GM18867 (cell line): Measurements from ENCODE around the gene PPP1R1C.
A peak's percentile ranks its signal among the peaks of the same experiment; 100 is the strongest.
"Not testable (repeated sequence)": the region's sequence is repeated elsewhere in the genome, so short reads cannot be mapped to it uniquely, and the experiment has no call there.

Experiments used
- ATAC-seq: cut with Tn5 transposase; IDR thresholded peaks from one replicate; pipeline ENCODE4 v1.9.1; 2021; ENCODE audit warnings: mild to moderate bottlenecking, moderate library complexity; ENCODE audit not compliant: unreplicated experiment

PPP1R1C gene

GRCh38 chr2:182006595-182007341 is 21.1 kb downstream of the PPP1R1C start:
- ATAC-seq, result no peak

GRCh38 chr2:182014284-182014683 is 28.6 kb downstream of the PPP1R1C start:
- ATAC-seq, result no peak

DNA sequence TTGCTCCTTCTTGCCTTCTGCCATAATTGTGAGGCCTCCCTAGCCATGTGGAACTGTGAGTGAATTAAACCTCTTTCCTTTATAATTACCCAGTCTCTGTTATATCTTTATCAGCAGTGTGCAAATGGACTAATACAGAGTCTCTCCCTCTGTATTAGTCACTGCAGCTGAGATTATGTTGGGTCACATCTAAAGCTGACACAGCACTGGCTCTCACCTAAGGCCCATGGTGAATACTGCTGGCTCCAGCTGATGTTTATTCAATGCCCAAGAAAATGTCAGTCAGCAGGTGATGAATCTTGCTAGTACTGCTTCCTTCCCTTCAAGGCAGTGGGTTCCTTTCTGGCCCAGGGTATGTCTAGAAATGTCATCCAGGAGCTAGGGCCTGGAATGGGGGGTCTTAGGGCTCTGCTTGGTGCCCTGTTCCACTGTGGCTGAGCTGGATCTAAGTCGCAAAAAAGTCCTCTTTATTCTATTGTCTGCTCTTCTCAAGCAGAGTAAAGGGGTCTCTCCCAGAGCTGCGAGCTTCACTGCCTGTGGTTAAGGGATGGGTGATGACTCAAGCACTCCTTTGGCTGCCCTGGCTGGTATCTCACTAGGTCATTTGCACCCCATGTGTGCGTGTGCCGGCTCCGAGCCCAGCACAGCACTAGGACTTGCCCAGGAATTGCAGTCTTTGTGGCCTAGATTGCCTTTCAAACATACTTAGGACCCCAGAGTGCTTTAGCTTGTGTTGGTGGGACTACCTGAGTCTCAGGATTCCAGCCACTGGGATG is 29.9 kb downstream of the PPP1R1C start:
- no peak for ATAC-seq

DNA sequence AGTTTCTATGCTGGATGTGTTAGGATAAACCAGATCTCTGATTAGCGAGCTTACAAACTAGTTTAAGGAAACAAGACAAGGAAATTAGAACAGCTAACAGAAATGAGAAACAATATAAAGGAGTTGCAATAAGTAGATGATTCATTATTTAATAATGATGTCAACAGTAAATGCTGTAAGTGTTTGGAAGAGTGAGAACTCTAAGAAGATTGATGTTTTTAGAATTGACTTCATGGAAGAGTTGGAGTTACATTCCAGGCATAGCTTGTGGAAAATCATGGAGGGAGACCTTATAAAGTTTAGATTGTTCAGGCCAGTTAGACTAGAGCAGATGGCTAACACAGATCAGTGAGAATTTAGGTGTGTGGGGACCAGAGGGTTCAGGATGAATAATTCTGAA is 32.6 kb downstream of the PPP1R1C start:
- no peak for ATAC-seq

GRCh38 chr2:182019731-182020130 is 34.1 kb downstream of the PPP1R1C start:
- no peak for ATAC-seq

- ATAC-seq, result peak; percentile 76
These were observed 34.8 kb downstream of the PPP1R1C start for GRCh38 chr2:182020286-182021070.

DNA sequence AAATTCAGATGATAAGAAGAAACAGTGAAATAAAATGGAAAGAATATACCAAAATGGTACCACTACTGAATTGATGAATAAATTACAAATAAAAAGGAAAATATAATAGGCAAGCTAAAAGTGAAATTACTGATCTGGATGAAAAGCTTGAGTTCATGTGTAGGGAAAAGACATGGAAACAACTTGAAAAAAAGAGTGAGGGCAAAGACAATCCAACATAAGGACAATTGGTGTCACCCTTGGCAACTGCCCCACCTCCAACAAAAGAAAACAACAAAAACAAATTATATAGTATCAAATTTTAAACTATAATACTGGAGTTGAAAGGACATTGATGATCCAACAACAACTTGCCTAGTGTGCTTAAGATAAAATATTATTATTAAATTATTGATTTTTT is 37.6 kb downstream of the PPP1R1C start:
- no peak for ATAC-seq

GRCh38 chr2:182030875-182031274 is 45.2 kb downstream of the PPP1R1C start:
- not testable (repeated sequence) for ATAC-seq

DNA sequence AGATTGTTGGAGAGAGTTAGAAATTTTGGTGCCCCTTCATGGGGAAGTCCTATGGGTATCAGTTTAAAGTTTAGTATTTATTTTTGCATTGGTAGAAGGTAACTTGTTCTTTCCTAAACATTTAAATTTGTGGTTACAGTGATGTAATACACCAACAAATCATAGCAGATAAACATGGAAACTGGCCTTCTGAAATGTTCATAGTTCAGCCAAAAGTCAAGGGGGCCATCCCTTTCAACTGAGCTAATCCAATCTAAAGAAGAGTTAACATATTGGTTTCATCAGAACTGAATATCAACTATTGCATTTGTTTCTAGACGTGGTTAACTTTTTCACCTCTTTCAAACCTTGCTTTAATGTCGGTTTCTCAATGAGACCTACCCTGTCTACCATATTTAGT is 46.3 kb downstream of the PPP1R1C start:
- ATAC-seq, result no peak

DNA sequence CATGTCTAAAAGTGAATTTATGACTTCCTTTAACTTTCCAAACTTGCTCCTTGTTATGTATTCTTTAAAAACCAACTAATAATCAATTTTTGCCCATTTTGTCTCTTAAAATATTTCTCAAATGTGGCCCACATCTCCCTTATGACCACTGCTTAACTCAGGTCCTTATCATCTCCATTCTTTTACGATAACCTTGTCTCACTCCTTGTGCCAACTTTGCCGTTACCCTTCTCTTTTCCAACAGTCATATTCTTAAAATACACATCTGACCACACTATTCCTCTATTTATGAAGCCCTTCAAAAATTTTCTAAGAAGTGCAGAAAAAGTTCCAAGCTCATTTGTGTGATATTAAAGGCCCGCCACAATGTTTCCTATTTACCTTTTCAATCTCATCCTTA is 47.8 kb downstream of the PPP1R1C start:
- no peak for ATAC-seq

GRCh38 chr2:182038576-182038975 is 52.9 kb downstream of the PPP1R1C start:
- no peak for ATAC-seq

DNA sequence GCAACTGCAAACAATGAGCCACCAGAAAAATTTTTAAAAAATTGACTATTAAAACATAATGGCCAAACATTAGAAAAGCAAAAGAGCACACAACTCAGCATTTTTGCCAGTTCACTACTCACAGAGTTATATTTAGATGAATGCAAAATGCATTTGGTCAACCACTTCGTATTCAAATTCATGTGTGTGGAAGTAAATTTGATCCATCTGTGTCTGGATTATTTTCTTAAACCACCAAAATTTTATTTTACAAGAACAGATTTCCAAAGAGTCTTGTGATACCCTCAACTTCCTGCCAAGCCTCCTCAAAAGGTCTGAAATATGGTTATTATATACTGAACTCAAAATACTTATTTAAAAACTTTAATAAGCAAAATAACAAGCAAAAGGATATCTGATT is 57.4 kb downstream of the PPP1R1C start:
- no peak for ATAC-seq

DNA sequence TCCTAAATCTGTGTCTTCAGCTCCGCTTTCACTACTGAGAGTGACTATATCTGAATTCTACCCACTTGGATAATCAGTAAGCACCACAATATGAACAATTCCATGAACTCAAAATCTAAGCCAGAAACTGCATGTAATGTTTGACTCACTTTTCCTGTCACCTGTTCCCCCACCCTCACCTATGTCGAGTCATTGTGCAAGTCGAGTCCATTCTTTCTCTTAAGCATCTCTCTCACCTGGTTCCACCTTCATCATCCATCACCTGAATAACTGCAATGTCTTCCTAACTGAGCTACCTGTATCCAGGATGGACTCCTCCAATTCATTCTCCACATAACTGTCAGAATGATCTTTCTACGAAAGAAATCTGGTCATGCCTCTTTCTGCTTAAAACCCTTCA is 58.2 kb downstream of the PPP1R1C start:
- ATAC-seq, result no peak

DNA sequence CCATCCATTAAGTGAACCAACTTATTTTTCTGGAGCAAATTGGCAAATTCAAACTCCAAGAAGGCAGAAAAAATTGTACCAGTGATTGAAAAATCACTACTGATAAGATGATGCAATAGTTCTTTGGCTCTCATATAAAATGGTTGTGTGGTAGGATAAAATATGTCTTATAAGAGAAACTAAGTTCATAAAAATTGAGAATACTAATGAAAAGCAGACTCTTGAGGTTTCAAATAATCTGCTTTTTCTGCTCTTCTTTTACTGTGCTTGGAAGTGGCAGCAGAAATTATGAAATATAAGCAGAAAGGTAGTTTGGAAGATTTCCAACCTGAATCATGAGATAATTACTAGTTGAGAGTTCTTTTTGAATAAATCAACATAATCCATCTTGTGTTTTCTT is 61.9 kb downstream of the PPP1R1C start:
- ATAC-seq, result no peak

DNA sequence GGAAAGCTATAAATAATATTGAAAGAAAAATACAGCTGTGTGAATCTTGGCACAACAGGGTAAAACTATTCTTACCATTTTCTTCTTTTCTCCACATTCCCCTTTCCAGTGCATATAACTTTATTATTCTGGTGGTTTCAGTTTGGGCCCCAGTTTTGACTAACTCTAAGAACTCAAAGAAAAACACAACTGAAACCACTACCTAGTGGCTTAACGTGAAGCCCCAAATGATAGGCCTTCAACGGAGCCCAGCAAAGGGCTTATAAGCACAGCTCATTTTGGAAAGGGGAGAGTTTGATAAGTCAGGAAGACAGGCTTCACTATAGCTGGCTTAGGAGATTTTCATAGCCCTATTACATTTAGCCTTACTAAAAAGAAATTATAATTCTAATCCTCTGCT is 62.4 kb downstream of the PPP1R1C start:
- ATAC-seq, result peak; percentile 94

DNA sequence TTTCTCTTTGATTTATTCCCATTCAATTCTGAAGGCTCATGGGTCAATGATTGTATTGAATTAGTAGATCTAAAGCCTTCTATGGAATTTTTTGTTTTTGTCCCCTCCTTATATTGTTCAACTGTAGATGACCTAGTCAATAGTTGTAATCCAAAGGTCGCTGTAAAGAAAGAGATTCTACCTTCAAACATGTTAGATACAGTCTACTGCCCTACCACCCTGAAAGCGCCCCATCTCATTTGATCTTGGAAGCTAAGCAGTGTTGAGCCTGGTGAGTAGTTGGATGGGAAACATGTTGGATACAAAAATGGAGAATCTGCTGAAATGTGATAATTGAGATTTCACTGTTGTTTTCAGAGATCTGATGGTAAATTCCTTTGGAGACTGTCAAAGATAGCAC is 63.0 kb downstream of the PPP1R1C start:
- ATAC-seq, result no peak

DNA sequence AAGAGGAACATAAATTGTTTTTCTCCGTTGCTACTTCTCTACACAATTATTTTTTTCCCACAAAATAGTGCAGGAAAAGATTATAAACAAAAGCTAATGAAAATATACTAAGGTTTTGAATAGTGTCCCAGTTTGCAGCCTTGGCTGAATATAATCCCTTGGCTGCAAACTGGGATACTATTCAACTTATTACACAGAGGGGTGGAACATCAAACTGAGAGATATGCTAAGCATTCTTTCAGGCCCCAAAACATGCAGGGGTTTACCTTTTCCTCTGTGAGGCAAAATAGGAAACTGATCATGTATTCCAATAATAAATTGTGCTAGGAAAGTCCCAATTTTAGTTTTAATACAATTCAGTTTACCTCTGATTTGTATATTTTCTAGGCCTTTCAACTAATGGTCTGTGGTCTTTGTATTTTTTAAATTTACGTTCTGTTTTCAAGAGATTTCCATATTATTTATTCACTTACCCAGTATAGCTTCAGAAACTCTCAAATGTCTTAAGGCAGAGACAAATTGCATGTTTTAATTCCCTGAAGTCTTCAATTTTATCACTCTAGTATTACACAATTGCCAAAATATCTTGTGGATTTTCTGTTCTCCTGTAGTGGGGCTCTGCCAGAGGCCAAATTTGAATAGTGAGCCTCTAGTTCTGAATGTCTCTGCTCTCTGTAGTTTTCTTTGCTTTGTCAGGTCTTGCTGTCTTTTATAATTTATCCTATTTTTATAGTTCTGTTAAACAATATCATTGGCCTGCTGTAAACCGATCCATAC is 63.9 kb downstream of the PPP1R1C start:
- no peak for ATAC-seq

DNA sequence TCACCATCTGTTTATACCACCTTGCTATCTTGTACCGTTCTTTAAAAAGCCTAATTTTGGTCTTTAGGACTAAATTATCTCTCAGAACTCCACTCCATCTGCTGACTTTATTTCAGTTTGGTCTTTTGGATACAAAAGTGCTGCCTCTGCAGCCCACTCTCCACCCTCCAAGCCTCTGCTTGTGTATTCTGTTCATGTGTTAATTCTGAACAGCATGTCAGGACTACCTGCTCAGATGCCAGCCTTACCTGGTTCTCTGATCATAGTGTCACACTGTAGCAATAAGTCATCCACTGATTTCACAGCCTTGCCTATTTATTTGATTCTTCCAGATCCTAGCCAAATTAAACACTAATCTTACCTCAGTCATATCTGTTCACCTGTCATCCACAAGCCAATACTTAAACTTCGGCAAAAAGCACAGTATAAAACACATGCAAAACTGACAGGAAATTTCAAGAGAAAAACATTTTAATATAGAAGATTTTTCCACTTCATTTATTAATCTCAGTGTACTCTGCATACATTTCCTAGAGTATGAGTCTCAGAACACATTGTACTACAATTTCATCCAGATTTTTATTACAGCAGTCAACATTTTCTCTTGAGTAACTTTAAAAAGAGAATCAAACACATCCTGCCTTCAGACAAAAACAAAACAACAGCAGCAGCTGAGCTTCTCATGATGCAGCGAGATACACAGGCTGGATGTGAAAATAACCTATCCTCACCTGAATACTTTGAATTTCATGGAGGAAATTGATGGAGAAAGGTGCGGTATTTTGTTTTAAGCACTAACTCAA is 64.9 kb downstream of the PPP1R1C start:
- no peak for ATAC-seq

- ATAC-seq, result no peak
These were observed 70.3 kb downstream of the PPP1R1C start for GRCh38 chr2:182055993-182056392.

DNA sequence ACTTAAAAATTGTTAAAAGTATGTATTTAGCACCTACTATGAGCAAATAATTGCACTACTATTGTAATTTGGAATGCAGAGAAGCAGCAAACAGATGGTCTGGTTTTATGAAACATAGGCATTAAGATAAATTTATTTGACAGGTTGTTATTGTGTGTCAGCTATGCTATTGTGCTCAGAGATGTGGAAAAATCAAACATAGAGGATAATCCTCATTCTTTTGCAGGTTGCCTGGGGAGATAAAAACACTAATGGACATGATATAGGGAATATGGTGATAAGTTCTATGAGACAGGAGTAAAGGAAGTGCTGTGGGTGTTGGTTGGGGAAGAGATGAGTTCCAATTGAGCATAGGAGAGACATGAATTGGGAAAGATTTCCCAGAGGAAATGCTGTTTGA is 71.3 kb downstream of the PPP1R1C start:
- no peak for ATAC-seq
